Left renal pelvis (tissue), 4 donors: ENCODE measurements around the gene PPP1R3F. TPM values are rescaled to one million over a fixed set of nuclear protein-coding genes. Genes with fewer than 3 reads are reported as not detected.
"Not testable (repeated sequence)": the region's sequence is repeated elsewhere in the genome, so short reads cannot be mapped to it uniquely, and the experiment has no call there.

Experiments
- DNase-seq, 4 donors: peaks; one replicate each; pipeline ENCODE4 v3.0.0-alpha.2; 2013; ENCODE audit warnings: low read depth in 4 of 4, low spot score in 3 of 4
- polyA plus RNA-seq, 4 donors: library from polyadenylated mRNA; unstranded; fragments of 120-200 nt; gene quantifications; one replicate each; pipeline ENCODE4 v1.2.1, GENCODE V29; 2013; ENCODE audit not compliant: insufficient read length in 4 of 4

The PPP1R3F gene
- polyA plus RNA-seq, 4 donors: 4.8 to 11.5 (median 5.0) TPM

DNA sequence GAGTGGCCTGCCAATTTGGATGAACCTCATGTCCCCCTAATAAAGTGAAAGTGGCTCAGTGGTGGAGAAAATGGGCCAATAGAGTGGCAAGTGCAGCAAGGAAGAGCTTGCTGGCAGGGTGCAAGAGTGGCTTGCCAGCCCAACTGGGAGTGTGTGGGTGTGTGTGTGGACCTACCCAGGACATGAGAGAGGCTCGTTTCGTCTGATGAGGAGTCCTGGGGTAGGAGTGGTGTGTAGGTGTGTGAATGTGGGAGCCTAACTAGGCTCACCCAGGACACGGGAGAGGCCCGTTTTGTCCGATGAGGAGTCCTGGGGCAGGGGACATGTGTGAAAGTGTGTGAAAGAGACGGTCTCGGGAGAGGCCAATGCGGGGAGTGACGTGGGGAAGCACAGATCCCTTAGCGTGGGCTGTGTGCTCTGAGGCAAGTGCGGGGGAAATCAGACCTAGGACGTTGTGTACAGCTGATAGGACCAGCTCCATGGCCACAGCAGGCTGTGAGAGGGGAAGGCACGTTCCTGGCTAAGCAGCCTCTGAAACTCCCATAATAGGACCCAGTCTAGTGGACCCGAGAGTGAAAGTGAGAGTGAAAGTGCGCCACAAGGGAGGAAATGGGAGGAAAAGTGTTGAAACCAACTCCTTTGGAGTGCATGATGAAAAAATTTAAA is 39.1 kb downstream of the PPP1R3F start:
- no peak for DNase-seq

DNA sequence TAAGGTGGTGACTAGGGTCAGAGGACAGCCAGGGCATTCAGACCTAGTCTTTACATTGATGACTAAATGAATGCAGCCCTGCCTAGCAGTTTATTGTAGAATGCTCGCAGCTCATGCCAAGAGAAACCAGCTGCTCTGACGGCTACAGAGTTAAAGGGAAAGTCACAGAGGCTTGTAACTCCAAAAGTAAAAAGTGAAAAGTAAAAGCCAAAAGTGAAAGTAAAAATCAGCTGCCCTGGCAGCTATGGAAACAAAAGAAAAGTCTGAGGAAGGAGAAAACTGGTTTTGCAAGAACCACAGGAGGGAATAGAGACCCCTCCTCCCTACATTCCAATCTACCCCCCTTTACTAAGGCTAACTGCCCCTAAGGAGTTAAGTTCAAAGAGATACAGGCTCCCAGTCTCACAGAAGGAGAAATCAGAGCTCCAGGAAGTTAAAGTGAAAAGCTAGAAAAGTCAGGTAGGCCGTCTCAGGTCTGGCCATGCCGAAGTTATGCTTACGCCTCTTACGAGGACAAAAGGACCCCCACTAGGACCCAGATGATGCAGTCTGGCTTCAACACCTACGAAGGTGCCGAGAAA is 39.9 kb downstream of the PPP1R3F start:
- DNase-seq: no peak

DNA sequence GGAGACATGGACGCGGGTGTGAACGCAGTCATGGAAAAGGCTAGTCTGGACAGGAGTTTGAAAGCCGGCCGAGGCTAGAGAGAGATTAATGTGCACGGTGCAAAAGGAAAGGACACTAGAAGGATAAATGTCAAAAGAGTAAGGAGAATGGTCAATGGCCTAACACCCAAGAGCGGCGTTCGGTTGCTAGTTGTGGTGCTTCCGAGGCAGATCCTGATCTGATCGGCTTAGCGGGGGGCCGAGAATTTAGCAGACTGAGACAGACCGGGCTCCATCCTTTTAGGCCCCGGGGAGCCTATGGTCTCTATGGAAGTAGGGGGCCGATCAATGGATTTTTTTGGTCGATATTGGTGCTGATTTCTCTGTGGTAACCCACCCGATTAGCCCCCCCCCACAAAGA is 40.8 kb downstream of the PPP1R3F start:
- no peak for DNase-seq

DNA sequence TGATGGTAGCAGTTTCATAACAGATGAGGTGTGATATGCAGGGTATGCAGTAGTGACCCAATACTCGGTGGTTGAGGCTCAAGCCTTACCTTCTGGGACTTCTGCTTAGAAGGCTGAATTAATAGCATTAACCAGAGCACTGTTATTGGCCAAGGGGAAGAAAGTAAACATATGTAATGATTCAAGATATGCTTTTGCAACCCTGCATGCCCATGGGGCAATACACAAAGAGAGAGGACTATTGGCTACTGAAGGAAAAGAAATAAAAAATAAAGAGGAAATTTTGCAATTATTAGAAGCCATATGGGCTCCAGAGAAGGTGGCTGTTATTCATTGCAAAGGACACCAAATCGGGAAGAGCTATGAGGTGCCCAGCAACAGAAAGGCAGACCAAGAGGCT is 42.6 kb downstream of the PPP1R3F start:
- no peak for DNase-seq

DNA sequence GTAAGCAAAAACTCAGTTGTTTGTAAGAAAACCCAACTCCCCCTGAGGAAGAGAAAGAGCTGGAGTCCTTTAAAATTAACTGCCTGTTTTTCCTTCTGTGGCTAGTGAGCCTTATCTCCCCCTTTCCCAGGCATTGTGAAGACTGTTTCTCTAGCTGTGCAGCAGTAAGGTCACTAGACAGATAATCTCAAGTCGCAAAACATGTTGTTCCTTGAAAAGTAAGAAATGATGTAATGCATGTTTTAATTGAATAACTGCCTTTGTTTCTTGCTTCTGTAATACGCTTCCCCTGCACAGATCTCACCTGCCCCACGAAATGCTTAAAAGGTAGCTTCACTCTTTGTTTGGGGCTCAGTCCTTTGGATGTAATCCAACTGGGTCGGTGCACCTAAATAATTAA is 46.5 kb downstream of the PPP1R3F start:
- no peak for DNase-seq

DNA sequence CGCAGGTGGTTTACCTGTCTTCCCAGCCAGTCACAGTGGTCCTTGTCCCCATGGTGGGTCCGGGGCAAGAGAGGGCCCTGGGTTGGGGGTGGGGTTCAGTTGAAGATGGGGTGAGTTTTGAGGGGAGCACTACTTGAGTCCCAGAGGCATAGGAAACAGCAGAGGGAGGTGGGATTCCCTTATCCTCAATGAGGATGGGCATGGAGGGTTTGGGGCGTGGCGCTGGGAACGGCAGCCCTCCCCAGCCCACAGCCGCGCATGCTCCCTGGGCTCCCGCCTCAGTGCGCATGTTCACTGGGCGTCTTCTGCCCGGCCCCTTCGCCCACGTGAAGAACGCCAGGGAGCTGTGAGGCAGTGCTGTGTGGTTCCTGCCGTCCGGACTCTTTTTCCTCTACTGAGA is 52.1 kb downstream of the PPP1R3F start, which contains the start of gene GAGE12J:
Gene GAGE12J, plus strand, starts transcription at position 301 of the 400 bp plus-strand sequence. CDS start 1,157 bp downstream, outside the sequence.
- not testable (repeated sequence) for DNase-seq

DNA sequence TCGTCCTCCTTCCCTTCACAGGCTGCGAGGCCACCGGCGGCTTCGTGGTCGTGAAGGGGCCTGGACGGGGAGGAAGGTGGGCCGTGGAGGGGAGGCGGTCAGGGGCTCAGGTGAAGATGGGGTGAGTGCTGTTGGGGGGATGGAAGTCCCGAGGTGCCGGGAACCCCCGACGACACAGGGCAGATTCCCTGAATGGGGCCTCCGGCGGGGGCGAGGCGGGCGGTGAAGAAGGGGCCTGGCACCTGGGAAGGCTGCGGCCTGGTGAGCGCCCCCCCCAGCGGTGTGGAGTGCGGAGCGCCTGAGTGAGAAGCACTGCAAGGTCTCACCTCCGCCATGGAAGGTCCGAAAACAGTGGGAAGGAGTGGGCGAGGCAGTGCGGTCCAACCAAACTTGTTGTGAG is 52.7 kb downstream of the PPP1R3F start:
- not testable (repeated sequence) for DNase-seq

DNA sequence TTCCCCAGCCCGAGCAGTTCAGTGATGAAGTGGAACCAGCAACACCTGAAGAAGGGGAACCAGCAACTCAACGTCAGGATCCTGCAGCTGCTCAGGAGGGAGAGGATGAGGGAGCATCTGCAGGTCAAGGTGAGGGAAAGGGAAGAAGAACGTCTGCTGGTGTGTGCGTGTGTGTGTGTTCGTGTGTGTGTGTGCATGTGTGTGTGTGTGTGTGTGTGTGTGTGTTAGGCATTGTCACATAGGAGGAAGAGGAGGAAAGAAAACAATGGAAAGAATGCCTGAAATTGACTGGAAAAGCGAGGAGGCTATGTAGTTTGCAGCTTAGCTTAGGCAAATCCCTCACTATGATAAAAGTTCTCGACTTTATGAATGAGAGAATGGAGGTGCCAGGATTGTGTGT is 54.1 kb downstream of the PPP1R3F start:
- not testable (repeated sequence) for DNase-seq

DNA sequence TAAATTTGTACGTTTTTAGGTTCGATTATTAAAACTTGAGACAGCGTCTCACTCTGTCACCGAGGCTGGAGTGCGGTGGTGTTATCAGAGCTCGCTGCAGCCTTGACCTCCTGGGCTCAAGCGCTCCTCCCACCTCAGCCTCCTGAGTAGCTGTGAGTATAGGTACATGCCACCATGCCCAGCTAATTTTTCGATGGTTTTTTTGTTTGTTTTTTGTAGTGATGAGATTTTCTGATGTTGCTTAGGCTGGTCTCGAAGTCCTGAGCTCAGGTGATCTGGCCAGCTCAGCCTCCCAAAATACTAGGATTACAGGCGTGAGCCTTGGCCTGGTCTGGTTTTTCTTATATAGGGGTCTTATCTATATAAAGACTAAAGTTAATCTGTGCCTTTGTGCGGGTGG is 60.8 kb downstream of the PPP1R3F start:
- not testable (repeated sequence) for DNase-seq

DNA sequence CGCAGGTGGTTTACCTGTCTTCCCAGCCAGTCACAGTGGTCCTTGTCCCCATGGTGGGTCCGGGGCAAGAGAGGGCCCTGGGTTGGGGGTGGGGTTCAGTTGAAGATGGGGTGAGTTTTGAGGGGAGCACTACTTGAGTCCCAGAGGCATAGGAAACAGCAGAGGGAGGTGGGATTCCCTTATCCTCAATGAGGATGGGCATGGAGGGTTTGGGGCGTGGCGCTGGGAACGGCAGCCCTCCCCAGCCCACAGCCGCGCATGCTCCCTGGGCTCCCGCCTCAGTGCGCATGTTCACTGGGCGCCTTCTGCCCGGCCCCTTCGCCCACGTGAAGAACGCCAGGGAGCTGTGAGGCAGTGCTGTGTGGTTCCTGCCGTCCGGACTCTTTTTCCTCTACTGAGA is 61.7 kb downstream of the PPP1R3F start, which contains the start of gene GAGE13:
Gene GAGE13, plus strand, starts transcription at position 301 of the 400 bp plus-strand sequence. CDS start 1,156 bp downstream, outside the sequence.
- not testable (repeated sequence) for DNase-seq

DNA sequence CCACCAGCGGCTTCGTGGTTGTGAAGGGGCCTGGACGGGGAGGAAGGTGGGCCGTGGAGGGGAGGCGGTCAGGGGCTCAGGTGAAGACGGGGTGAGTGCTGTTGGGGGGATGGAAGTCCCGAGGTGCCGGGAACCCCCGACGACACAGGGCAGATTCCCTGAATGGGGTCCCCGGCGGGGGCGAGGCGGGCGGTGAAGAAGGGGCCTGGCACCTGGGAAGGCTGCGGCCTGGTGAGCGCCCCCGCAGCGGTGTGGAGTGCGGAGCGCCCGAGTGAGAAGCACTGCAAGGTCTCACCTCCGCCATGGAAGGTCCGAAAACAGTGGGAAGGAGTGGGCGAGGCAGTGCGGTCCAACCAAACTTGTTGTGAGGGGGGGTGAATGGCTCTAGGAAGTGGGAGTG is 62.2 kb downstream of the PPP1R3F start:
- DNase-seq: not testable (repeated sequence)

Other genes starting within 250 kb of the PPP1R3F start
- 10 to 100 TPM; 26.8 to 38.4 (median 34.1) TPM for gene TFE3, start 226.4 kb upstream of the PPP1R3F start, polyA plus RNA-seq
- 10 to 100 TPM in 3 of 4 donors, 1 to 10 TPM in 1; 9.5 to 16.5 (median 11.1) TPM for gene CCDC120, start 210.8 kb upstream of the PPP1R3F start, polyA plus RNA-seq
- 10 to 100 TPM; 37.7 to 54.3 (median 42.0) TPM for gene PRAF2, start 195.8 kb upstream of the PPP1R3F start, polyA plus RNA-seq
- gene WDR45, start 189.9 kb upstream of the PPP1R3F start, polyA plus RNA-seq: 10 to 100 TPM; 48.4 to 61.6 (median 55.6) TPM
- 10 to 100 TPM; 20.5 to 25.1 (median 23.1) TPM for gene GPKOW, start 146.1 kb upstream of the PPP1R3F start, polyA plus RNA-seq
- gene MAGIX, start 107.0 kb upstream of the PPP1R3F start, polyA plus RNA-seq: 1 to 10 TPM; 3.5 to 8.5 (median 4.0) TPM
- 10 to 100 TPM; 14.8 to 42.3 (median 37.5) TPM for gene PLP2, start 97.9 kb upstream of the PPP1R3F start, polyA plus RNA-seq
- 1 to 10 TPM; 2.5 to 6.2 (median 4.6) TPM for gene PRICKLE3, start 83.4 kb upstream of the PPP1R3F start, polyA plus RNA-seq
- 1 to 10 TPM; 2.5 to 3.9 (median 3.0) TPM for gene SYP, start 69.6 kb upstream of the PPP1R3F start, polyA plus RNA-seq
- gene CACNA1F, start 36.5 kb upstream of the PPP1R3F start, polyA plus RNA-seq: under 1 TPM; 0.03 to 0.70 (median 0.11) TPM
- 10 to 100 TPM; 11.2 to 22.5 (median 16.7) TPM for gene CCDC22, start 34.3 kb upstream of the PPP1R3F start, polyA plus RNA-seq
- under 1 TPM; 0.66 to 0.85 (median 0.79) TPM for gene FOXP3, start 5.1 kb upstream of the PPP1R3F start, polyA plus RNA-seq
- not detected for gene GAGE10, start 33.9 kb downstream of the PPP1R3F start, polyA plus RNA-seq
- gene GAGE12J, start 52.2 kb downstream of the PPP1R3F start, polyA plus RNA-seq: not detected
- gene GAGE13, start 61.8 kb downstream of the PPP1R3F start, polyA plus RNA-seq: under 1 TPM in 1 of 4 donors, not detected in 3; 0.99 TPM